NAMALWA (cell line): ENCODE data around the gene RGS10.

Experiments
- DNase-seq: peaks from one replicate; pipeline ENCODE4 v3.0.0-alpha.2; 2015; ENCODE audit warnings: low spot score

The RGS10 gene

DNA sequence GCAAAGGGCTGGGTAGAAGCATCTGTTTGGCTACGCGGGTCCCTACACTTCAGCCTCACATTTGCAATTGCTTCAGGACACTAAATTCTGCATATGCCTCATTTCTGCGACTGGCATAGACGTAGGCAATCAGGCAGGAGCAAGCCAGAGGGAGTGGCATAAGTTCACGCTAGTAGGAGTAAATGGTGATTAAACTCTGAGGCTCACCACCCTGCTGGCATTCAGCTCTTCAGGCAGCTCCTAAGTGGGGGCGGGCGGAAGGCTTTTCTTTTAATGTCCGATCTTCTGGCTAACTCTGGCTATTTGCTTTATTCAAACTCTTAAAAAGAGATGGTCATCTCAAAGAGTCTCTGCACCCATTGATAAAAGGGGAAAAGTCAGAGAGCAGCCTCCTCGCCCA is 45.3 kb downstream of the RGS10 start:
- no peak for DNase-seq

DNA sequence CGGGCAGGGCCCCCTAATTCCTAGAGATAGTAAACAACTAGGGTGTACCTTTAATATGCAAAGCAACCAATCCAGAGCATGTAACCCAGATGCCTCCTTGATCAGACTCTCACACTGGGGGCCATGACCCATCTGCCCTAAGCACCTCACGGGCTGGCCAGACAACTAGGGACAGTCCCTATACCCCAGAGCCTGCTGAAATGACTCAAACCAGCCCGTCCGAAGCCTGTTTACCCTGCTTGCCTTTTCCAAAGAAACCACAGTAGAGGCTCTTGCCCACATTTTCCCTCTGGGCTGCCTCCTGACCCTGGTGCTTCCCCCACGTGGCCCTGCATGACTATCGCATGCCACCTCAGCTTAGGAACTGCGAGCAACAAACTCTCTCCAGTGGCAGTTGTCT is 46.2 kb downstream of the RGS10 start:
- no peak for DNase-seq

DNA sequence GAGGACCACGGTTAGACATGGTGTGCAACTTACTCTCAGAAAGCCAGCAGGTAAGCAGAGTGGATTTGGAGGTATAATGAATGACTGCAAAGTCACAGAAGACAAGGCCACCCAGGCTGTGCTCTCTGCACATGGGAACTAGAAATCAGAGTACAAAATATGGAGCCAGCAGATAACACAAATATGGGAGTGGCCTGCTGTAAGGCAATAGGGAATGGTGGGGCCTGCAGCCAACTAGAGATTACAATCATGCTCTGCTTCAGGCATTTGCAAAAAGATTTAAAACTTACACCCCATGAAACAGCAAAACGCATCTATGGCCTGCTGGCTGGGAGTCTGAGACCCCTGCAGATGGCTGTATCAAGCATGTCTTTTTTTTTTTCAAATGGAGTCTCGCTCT is 47.0 kb downstream of the RGS10 start:
- no peak for DNase-seq

DNA sequence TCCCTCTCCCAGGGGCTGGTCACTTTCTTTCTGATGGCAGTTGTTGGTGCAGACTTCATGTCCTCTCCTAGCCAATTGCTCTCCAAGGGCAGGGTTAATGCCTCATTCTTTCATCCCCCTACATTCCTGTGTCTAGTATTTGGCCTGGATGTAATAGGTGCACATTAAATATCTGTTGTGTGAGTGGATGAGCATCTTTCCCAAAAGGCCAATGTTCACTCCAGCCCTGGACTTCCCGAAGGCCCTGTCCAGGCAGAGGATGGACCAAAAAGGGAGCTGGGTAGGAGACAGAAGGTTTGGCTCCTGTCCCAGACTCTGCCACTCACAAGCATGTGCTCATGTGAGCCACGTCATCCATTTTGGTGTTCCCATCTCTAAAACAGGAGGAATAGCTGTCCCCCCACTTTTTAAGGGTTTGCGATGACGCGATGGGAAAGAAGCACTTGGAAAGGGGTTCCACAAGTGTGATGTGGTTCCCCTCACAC is 47.5 kb downstream of the RGS10 start:
- DNase-seq = no peak

DNA sequence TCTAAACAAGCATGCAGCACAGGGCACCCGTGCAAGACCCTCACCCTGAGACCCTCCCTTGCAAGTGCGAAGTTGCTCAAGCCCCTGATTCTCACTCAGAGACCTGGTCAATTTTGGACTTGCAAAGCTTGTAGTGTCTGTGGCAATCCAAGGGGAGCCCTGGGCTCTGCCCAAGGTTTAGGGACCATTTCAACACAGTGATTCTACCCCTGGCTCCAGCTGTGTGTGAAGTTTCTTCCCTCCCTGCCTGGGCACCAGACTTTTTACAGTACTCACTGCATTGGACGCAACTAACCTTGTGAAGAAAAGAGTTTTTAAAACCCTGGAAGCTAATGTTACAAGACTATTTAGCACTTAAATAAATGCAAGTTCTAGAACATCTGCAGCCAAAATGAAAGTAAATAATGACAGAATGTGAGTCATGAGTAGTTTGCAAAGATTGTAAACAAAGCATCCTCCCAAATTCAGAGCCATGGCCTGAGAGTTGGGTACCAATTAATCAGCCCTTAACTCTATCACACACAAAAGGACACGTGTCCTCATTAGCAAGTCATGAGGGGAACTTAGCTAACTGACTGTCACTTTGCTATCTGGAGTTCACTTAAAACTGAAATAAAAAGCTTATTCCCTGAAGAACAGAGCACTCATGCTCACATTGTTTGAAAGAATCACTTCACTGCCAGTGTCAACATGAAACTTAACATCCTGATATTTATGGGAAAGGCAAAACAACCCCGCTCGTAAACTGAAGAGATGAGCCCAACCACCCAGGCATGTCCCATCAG is 48.1 kb downstream of the RGS10 start:
- no peak for DNase-seq

DNA sequence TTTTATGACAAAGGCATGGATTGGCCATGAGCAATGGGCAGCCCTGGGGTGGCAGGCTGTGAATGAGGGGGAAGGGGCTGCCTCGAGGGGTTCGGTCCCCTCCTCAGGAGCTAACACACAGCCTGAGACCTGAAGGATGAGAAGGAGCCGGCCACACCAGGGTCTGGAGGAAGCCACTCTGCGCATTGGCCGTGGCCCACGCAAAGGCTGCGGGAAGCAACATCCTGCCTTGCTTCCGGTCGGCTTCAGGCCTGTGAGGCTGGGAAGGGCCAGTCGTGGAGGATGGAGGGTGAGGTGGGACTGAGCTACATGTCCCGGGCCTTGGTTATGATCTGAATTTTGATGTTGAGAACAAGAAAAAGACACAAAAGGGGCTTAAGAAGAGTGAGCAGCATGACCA is 49.4 kb downstream of the RGS10 start:
- DNase-seq = no peak

DNA sequence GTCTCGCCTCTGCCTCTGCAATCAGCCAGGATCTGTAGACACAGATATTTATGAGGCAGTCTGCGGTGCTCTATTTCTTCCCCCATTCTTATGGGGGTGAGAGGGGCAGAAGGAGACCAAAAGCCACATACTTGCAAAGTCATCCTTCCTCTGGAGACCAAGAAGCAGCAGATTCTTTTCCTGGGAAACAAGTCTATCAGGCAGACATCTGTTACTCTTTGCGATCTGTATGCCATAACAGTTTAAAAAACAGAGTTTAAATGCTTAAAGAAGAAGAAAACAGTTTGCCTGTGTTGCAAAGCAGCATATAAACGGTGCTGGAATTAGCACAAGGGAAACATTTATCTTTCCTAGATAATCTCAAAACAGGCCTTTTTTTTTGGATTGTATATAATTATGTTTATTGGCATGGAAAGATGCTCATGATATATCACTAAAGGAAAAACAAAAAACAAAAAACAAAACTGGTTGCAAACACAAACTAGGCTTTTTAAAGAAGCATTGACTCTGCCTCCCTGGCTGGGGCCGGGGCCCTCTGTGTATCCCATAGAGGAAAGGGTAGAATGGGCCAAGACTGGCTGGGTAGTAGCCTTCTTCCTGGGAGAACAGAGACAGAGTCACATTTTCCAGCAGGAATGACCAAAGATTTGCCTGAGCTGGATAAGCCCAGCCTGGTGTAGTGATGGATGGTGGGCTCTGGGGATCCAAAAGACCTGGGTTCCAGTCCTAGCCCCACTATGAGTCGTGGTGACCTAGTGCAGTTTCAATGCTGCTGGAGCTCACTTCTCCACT is 50.4 kb downstream of the RGS10 start:
- no peak for DNase-seq

DNA sequence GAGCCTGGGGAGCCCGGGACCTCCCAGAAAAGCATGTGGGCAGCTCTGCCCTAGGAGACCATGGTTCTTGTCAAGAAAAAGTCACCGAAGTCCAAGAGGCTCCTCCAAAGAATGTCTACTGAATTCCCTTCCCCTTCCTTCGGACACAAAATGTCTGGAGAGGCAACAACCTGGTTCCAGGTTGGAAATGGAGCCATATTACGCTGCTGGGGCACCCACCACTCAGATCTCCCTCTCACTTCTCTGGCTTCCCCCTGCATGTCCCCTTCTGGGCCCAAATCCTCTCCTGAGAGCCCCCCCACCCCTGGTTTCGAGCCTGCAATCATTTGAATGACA is 52.6 kb downstream of the RGS10 start:
- no peak for DNase-seq

DNA sequence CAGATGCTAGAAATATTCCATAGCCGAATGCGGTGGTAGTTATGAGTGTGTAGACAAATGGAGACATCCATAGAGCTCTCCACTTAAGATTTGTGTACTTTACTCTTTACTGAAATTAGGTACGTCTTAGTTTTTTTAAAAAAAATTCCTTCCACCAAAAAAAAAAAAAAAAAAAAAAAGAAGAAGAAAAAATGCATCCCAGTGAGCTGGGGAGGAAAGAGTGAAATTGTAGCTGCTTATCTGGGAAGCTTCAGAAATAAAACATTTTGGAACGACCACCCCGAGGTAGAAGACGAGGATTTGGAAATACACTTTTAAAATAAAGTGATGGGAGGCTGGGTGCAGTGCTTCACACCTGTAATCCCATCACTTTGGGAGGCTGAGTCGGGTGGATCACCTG is 53.8 kb downstream of the RGS10 start:
- DNase-seq = no peak

DNA sequence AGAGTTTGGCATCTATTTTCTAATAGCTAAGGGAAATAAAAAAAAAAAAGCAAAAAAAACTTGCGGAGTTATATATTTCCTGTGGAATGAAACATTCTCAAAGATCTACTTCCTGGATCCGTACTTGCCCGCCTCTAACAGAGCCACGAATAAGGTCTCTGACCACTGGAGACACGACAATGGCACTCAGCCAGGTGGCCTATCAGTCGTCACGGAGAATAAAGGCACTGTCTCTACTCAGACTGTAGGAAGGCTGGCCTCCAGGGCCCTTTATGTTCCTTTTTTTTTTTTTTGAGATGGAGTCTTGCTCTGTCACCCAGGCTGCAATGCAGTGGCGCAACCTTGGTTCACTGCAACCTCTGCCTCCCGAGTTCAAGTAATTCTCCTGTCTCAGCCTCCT is 58.7 kb downstream of the RGS10 start:
- no peak for DNase-seq

DNA sequence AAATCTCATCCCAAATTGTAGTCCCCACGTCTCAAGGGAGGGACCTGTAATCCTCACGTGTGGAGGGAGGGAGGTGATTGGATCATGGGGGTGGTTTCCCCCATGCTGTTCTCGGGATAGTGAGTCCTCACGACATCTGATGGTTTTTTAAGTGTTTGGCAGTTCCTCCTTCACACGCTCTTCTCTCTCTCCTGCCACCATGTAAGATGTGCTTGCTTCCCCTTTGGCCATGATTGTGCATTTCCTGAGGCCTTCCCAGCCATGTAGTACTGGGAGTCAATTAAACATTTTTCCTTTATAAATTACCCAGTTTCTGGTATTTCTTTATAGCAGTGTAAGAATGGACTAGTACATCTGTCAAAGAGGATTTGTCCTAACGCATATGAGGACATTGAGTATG is 59.5 kb downstream of the RGS10 start:
- no peak for DNase-seq

DNA sequence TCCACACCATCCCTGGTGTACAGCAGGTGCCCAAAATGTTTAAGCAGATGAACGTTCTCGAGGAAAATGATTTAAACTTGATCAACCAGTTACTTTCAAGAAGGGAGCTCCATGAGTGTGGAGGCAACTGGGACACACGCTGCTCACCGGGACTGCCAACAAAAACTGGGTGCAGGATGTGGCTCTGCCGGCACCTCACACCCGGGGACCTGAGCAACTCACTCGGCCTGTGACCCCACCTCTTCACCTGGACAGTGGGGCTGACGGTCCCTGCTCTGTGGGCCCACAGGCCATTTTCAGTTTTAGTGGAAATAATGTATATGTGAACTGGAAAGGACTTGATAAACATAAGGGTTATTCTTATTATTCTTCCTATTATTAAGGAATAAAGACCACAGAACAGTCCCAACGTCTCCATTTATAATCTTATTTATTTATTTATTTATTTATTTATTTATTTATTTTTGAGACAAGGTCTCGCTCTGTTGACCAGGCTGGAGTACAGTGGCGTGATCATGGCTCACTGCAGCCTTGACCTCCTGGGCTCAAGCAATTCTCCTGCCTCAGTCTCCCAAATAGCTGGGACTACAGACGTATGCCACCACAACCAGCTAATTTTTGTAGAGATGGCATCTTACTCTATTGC is 60.6 kb downstream of the RGS10 start:
- no peak for DNase-seq

DNA sequence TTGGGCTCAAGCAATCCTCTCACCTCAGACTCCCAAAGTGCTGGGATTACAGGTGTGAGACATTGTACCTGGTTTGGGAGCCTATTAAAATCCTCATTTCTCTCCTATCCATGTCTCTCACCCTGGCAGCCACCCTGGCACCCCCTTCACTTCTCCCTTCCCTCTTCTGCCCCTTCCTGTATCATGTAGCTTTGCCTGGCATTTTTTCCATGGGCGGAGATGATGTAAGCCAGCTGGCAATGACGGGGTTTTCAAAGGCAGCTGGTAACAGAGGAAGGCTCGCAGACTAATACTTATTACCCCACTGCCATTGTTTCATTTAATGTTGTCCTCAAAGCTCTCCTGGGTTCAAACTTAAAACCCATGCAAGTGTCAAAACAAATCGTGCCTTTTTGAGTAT is 61.9 kb downstream of the RGS10 start:
- no peak for DNase-seq

DNA sequence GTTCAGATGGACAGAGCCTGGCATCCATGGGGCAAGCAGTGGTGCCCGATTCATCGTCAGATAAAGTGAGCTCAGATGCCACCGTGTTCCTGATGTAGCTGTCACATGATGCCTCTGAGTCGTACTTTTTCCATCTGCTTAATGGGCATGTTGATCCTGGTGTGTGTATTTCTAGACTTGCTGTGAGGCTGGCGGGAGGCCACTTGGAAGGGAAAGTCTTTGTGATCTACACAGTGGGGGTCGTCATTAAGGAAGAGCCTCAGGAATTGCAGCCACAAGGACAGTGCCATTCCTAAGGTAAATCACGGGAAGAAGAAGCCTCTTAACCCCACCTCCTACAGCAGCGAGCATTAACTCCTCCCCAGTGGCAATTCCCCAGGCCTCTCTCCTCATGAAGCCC is 63.0 kb downstream of the RGS10 start:
- no peak for DNase-seq

DNA sequence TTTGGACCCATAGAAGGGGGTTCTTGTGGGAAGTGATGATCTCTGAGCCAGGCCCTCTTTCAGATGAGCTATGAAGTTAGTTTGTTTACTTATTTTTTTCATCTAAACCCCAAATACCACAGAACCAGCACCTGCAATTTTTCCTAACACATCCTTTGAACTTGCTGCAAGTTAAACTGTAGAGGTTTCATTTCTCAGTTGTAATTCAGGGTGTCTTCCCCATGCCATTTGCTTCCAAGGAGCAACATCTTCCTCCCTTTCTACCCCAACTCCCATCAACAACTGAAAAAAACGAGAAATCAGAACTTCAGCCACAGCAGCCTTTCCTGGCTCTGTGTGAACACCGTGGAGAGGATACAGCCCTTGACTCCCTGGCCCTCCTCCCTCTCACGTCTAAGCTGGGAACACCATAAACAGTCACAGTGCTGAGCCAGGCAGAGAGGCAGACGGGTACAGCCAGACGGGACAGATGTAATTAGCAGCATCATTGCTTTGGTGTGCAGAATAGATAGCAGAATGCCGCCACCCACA is 63.6 kb downstream of the RGS10 start:
- DNase-seq = peak; percentile 49

DNA sequence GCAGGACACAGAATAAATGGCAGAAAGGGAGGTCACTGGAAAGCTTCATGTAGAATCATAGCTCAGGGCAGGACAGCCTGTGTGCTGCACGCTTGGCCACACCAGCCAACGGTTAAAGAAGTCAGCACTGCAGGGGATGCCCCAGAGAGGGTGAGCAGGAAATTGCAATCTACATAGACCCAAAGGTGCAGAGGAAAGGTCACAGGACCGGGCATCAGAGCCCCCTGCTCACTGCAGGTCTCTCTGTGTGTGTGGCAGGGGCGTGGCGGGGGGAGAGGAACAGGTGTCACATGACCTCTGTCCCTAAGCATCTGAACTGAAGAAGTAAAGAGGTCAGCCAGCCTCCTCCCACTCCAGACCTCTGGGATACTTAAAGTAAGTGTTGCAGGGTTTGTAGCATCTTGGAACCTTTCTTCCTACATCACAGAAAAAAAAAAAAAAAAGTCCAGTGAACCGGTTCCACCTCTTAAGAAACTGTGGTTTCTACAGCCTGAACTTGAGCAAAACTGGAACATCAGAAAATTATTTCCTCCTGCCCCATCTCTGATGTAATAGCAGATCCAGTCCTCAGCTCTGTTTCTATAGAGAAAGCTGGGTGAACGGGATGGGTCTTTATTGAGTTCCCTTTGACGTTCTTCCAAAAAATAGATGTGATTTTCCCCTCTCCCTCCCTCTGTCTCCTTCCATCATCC is 64.3 kb downstream of the RGS10 start:
- peak; percentile 81 for DNase-seq

DNA sequence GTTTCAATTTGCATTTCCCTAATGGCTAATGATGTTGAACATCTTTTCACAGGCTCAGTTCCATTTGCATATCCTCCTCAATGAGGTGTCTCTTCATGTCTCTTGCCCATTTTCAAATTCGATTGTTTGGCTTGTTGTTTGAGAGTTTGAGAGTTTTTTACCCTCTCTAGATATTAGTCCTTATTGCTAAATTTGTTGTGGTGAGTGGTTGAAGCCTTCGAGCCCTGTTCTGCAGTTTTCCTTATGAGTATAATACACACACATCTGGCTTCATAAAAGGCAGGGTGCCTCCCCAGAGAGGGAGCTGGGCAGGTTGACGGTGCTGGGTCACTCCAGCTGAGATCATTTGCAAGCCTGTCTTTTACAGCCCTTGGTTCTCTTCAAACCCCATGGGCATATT is 65.1 kb downstream of the RGS10 start:
- peak; percentile 56 for DNase-seq

DNA sequence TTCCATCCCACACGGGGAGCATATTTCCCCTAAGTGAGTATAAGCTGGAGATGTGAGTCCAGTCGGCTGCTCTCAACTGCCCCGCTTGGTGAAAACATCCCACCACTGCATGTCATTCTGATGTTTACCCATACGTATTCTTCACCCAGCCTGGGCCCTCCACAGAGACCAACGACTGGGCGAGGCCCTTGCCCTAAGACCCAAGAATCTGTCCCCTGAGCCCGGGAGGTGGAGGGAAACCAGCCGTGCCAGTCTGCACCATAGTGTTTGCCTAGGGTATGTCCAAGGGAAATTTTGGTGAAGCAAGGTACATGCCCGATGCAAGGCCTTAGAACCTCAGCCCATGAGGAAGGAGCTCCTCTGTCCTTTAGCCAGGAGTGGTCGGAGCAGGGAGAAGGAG is 67.9 kb downstream of the RGS10 start:
- DNase-seq = no peak

DNA sequence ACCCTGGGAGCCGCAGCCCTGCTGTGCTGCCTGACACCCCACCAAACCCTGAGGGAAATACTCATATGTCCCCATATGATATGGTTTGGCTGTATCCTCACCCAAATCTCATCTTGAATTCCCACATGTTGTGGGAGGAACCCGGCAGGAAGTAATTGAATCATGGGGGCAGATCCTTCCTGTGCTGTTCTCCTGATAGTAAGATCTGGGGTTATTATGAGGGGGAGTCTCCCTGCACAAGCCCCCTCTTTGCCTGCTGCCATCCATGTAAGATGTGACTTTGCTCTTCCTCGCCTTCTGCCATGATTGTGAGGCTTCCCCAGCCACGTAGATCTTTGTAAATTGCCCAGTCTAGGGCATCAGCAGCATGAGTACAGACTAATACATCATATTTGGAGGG is 68.7 kb downstream of the RGS10 start:
- DNase-seq = no peak

DNA sequence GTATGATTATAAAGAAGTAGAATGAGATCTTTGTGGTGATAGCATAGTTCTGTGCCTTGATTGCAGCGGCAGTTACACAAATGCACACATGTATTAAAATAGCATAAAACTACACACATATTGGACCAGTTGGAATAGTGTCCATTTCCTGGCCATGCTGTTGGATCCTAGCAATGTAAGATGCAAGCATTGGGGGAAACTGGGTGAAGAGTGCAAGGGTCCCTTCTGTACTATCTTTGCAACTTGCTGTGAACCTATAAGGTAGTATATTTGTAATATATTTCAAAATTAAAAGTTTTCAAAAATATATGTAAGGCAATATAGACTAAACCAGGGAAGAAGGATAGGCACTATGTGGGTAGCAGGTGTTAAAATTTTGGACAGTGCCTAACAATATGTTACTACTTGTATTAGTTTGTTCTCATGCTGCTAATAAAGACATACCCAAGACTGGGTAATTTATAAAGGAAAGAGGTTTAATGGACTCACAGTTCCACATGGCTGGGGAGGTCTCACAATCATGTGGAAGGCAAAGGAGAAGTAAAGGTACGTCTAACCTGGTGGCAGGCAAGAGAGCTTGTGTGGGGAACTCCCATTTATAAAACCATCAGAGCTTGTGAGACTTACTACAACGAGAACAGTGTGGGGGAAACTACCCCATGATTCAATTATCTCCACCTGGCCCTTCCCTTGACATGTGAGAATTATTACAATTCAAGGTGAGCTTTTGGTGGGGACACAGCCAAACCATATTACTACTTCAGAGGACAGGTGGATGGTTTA is 71.4 kb downstream of the RGS10 start:
- DNase-seq = no peak

DNA sequence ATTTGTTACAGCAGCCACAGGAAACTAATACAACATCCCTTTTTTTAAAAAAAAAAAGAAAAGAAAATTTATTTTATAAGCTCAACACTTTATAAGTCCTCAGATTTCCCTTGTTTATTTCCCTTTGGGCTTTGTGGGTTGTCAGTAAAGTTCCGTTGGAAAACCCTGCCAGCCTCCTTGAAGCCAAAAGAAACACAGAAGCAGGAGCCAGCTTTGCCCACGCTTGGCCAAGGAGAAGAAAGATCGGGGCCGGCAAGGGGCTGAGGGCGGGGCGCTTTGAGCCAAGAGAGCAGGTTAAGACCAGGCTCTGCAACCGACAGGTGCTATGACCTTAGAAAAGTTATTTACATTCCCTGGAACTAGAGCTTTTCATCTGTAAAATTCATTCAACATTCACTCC is 72.7 kb downstream of the RGS10 start:
- DNase-seq = no peak

DNA sequence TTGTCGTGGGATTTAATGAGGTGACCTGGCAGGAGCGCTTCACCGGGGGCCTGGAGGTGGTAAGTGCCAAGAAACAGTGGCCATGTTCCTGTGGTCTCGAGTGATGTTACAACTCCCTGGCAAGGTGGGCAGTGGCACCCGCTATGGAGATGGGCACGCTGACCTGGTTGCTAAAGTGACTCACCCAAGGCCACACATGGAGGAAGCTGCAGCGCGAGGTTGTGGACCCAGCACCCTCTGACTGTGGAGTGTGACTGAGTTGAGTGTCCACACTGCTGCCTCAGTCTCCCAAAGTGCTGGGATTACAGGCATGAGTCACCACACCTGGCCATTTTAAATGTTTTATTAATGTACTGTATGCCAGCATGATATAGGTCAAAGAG is 73.2 kb downstream of the RGS10 start:
- DNase-seq = no peak
